GM19035 (cell line): ENCODE results near the gene HMMR.
"Not testable (repeated sequence)": the region's sequence is repeated elsewhere in the genome, so short reads cannot be mapped to it uniquely, and the experiment has no call there.

Experiments used
- ATAC-seq: cut with Tn5 transposase; IDR thresholded peaks from one replicate; pipeline ENCODE4 v1.9.1; 2021; ENCODE audit not compliant: unreplicated experiment

The HMMR gene

GRCh38 chr5:163505368-163506094 is 45.1 kb downstream of the HMMR start, which contains the start of gene MAT2B:
MAT2B (plus strand) TSS chr5:163505619; CDS start chr5:163505687, 68 bp downstream.
- ATAC-seq: peak; percentile 86

GRCh38 chr5:163506095-163506457 is 45.6 kb downstream of the HMMR start:
- ATAC-seq: peak; percentile 14

- no peak for ATAC-seq
Measured at GRCh38 chr5:163506726-163507125, 46.3 kb downstream of the HMMR start.

GRCh38 chr5:163508753-163509152 is 48.3 kb downstream of the HMMR start:
- ATAC-seq: no peak

- no peak for ATAC-seq
Measured at GRCh38 chr5:163509291-163509951, 49.0 kb downstream of the HMMR start.

GRCh38 chr5:163512526-163512925 is 52.1 kb downstream of the HMMR start:
- ATAC-seq: no peak

- no peak for ATAC-seq
Measured at GRCh38 chr5:163525096-163525495, 64.7 kb downstream of the HMMR start.

GRCh38 chr5:163529698-163530097 is 69.3 kb downstream of the HMMR start:
- no peak for ATAC-seq

GRCh38 chr5:163531272-163531671 is 70.8 kb downstream of the HMMR start:
- no peak for ATAC-seq

- ATAC-seq: no peak
Measured at GRCh38 chr5:163532171-163533084, 72.0 kb downstream of the HMMR start.

GRCh38 chr5:163533223-163533622 is 72.8 kb downstream of the HMMR start:
- no peak for ATAC-seq

- no peak for ATAC-seq
Measured at GRCh38 chr5:163534492-163535094, 74.2 kb downstream of the HMMR start.

GRCh38 chr5:163535290-163535689 is 74.9 kb downstream of the HMMR start:
- no peak for ATAC-seq

- not testable (repeated sequence) for ATAC-seq
Measured at GRCh38 chr5:163536442-163536841, 76.0 kb downstream of the HMMR start.

- ATAC-seq: no peak
Measured at GRCh38 chr5:163540696-163541095, 80.3 kb downstream of the HMMR start.
